Measurements from ENCODE around the gene PTS.

PTS gene

DNA sequence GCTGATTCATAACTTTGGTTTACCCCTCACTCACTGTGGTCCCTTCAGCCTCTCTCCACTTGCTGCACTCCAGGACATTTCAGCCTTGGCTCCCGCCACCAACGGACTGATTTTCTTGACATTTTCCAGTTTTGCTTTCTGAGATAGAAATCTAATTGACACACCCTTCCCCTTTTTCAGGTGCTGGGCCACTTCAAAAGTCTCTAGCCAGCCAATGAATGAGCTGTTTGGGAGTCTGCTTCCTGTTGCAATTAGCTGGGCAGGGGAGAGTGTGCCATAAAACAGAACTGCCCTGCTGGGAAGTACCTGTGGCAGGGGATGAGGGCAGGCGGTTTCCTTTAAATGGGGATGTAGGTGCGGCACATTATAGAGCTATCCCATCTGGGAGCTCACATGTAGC lies 55.5 kb downstream of the PTS start:
- Mint-ChIP-seq H3K4me1 (ENCODE audit: low read depth) (peaks cover 13% of the 10 kb centered on the region), H3K9me3 (no peaks in the 10 kb centered on the region), H3K4me3 (no peak overlapping the region), H3K27ac (no peak overlapping the region), H3K27me3 (no peaks in the 10 kb centered on the region), H3K36me3 (ENCODE audit: low read depth) (no peaks in the 10 kb centered on the region)
- no peak for DNase-seq
